ENCODE data around the gene ISM1.

GRCh38 chr20:13221313-13221672, 219 bp downstream of the ISM1 start:
- TF ChIP-seq EZH2 (IDR thresholded peaks at IDR 0.05; ENCODE audit: borderline replicate concordance, low read depth, low read length, severe bottlenecking) (no peak), CTCF (IDR thresholded peaks at IDR 0.05; ENCODE audit: extremely low read depth in 1 of 2, insufficient read depth in 1 of 2, low read depth in 1 of 2, low read length in 2 of 2) (no peak), POLR2A (IDR thresholded peaks at IDR 0.05; ENCODE audit: low read depth, low read length) (no peak), JUN (IDR thresholded peaks at IDR 0.05; ENCODE audit: borderline replicate concordance, insufficient read depth, insufficient read length, low read depth) (no peak), MYC (IDR thresholded peaks at IDR 0.05; ENCODE audit: low read depth, low read length) (no peak), POLR2AphosphoS5 (IDR thresholded peaks at IDR 0.05; ENCODE audit: insufficient read depth, low read depth, low read length) (no peak), FOS (IDR thresholded peaks at IDR 0.05; ENCODE audit: borderline replicate concordance, insufficient read depth, low read length) (no peak), MAX (IDR thresholded peaks at IDR 0.05; ENCODE audit: insufficient read depth, insufficient read length) (no peak)

Data from endothelial cell of umbilical vein (primary cell).